NCI-H128 (cell line): ENCODE data around the gene SEZ6.

Experiments
- DNase-seq: peaks from one replicate; lab custom pipeline; 2025; ENCODE audit not compliant: unreplicated experiment; lab: John Stamatoyannopoulos, UW

SEZ6 gene

GRCh38 chr17:29003289-29003688 lies 2.5 kb downstream of the SEZ6 start:
- no peak for DNase-seq

DNA sequence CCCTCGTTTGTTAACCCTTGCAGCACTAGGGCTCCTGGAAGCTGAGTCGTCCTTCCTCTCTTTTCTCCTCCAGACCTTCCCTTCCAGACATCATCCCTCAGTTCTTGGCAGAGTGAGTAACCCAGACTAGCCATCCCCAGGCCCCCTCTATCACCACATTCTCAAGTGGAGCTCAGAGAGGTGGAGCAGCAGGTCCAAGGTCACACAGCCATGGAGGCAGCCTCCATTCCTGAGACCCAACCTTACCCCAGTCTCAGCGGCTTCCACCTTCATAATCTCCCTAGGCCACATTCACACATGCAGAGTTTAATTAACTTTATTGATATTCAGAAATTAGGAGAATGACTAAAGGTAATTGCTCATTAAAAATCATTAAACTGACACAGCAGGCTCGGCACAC lies 3.0 kb downstream of the SEZ6 start:
- no peak for DNase-seq

DNA sequence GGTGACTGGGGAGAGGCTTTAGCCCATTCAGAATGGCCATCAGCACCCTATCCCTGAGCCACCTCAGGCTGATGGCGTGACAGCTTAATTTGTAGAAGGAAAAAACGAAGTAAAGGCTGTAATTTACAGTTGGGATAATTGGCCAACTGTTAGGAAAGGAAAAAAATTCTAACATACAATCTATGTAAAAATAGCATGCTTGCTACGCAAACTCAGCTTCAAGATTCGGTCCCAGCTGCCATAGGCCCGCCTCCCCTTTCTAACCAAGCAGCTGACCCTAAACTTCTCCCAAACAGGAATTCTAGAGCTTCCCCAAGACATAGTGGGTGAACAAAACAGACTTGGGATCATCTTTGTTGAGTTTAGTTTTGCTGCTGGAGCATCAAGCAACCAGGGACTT lies 4.9 kb downstream of the SEZ6 start:
- DNase-seq: no peak

DNA sequence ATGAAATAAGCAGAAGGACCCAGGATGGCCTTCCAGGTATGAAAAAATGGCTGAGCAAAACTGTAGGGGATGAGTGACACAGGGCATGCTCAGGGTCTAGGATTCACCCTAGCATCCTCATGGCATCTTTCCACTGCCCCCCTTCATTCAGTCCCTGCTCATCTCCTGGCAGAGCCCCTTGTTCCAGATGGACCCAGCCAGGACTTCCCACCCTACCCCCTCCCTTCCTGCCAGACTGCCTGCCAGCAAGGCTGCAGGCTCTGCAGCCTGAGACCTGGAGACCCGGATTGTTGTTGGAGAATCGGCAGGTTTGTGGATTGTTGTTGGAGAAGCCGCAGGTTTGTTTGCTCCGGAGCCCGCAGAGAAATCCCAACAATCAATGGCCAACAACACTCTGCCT lies 6.6 kb downstream of the SEZ6 start:
- no peak for DNase-seq

DNA sequence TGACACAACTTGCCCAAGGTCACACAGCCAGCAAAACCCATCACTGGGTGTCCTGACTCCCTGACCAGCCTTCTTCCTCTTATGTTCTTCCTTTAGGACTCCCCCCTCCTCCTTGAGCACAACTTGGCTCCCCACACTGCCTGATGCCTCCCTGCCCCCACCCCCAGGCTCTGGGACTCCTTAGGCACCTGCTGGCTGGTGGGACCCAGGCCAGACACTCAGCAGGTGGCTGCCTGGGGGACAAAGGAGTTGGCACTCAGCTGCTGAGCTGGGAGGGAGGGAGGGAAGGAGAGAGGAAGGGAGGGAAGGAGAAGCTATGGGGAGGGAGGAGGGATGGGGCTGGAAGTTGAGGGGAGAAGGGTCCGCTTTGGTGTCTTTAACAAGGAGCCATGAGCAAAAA lies 8.0 kb downstream of the SEZ6 start:
- DNase-seq: no peak

DNA sequence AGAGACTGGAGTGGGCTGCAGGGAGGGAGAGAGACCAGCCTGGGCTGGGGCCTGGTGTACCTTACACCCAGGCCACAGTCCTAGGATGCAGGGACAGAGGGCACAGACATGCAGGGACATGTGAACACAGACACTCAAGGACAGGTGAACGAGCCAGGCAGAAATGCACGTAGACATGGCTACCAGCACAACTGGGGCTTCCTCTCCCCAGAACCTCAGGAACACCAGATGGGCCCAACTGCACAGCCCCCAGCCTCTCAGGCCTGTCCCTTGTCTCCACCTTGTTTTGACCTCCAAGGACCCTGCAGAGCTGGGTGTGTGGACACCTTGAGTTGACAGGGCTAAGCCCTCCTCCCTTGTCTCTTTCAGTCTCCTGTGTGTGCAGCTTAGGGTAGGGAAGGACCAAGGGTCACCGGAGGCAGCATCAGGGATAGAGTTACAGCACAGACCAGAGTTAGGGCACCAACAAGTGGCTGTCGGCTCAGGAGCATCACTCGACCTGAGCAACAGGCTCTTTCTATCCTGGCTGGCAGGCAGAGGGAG lies 9.2 kb downstream of the SEZ6 start:
- no peak for DNase-seq

GRCh38 chr17:28993645-28994426 lies 12.0 kb downstream of the SEZ6 start:
- DNase-seq: no peak

GRCh38 chr17:28992625-28993600 lies 12.9 kb downstream of the SEZ6 start:
- DNase-seq: no peak

- DNase-seq: no peak
These were observed 13.6 kb downstream of the SEZ6 start for GRCh38 chr17:28992185-28992584.

GRCh38 chr17:28991779-28992178 lies 14.1 kb downstream of the SEZ6 start:
- no peak for DNase-seq

DNA sequence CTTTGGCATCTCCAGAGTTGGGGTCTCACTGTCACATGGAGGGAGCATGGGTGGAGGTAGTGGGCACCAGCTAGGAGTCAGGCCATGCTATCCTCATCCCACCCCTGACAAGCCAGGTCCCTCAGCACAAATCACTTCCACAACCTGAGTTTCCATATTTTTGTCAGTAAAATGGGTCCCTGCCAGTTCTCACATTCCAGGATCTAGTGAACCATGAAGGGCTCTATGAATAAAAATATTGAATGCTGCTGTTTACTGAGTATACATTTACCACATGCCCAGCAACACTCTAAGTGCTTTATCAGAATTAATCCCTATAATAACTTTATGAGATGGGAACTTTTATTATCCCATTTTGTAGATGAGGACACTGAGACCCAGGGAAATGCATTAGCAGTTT lies 16.8 kb downstream of the SEZ6 start:
- no peak for DNase-seq

- no peak for DNase-seq
These were observed 17.4 kb downstream of the SEZ6 start for GRCh38 chr17:28988475-28988874.

DNA sequence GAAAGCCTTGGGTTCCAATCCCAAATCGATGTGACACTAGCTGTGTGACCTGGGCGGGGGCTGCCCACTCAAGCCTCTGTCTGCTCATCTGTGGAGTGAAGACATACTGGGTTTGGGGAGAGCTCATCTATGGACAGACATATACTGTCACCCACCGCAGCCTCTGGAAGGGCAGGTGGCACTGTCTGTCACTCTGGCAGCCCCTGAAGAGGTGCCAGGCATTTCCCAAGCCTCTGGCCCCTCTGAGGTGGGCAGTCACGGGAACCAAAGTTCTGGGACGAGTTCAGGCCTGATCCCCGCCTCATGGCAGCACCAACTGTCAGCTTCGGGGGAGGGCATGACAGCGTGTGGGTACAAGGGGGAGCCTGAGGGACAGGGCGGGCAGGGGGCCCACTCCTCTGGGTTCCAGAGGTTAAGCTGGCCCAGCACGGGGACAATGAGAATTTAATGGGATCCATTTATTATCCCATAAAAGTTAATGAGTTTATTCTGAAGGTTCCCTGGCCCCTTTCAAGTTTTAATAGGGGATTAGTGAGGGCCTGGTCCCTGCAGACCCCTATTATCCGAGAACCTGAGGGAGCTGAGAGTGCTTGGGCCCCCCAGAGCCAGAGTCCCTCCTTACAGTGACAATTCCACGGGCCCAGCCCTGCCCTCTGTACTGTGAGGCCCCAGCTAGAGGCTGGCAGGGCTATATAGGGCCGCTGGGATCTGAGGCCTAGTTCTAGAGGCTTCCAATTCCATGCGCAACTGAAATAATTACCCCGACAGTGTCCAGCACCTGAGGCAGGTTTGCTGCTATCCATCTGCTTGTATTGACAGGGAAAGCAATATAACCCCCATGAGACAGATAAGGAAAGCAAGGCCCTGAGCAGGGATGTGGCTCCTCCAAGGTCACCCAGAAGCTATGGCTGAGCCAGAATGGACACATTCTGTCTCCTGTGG lies 18.8 kb downstream of the SEZ6 start:
- no peak for DNase-seq

DNA sequence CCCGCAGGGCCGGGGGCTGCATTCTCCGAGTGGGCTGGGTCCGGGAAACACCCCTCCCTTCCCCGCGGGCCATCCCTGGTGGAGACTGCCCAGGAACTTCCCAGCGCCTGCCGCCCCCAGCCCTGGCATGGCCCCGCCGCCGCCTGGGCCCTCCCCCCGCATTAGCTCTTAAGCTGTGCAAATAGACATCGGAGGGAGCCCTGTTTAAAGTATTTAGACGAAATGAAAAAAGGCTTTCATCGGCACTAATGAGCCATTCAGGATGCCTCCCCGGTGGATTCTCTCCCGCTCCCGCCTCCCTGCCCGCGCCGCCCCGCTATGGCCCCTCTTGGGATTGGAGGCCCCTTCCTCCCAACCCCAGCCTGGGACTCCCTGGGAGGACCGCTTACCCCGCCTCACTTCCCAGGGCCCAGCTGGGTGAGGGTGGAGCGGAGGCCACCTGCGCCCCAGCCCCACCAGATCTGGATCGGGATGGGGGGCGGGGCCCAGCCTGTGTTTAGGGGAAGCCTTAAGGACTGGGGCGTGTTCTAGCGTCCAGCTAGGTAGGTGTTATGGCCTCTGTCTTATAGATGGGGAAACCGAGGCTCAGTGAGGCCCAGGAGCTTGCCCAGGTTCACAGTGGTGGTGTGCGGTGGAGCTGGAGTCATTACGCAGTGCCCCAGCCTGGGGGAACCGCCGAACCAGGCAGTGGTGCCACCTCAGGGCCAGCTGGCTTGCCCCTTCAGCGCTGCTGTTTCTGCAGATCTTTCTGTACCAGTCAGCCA lies 19.7 kb downstream of the SEZ6 start:
- no peak for DNase-seq

GRCh38 chr17:28983286-28984230 lies 22.3 kb downstream of the SEZ6 start:
- no peak for DNase-seq

DNA sequence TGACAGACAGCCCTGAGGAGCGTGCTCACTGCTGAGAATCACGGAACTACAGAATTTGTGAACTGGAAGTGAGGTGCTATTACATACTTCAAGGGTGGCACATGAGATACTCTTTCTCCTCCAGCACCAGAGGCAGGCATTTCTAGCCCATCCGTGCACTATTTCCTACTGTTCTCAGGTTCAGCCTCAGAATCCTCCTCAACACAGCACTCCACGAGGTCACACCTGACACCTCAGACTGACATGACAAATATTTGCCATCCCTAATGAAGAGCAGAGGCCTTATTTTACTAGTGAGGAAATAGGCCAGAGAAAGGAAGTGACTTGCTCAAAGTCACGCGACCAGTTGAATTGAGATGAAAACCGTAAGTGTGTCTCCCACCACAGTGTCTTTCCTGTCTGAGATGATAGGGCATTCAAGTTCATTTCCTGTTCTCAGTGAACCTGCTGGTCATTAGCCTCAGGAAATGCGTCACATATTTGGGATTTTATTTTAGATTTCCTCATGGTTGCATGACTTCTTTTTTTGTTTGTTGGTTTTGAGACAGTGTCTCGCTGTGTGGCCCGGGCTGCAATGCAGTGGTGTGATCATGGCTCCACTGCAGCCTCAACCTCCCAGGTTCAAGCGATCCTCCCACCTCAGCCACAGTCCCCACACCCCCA lies 23.6 kb downstream of the SEZ6 start:
- no peak for DNase-seq

DNA sequence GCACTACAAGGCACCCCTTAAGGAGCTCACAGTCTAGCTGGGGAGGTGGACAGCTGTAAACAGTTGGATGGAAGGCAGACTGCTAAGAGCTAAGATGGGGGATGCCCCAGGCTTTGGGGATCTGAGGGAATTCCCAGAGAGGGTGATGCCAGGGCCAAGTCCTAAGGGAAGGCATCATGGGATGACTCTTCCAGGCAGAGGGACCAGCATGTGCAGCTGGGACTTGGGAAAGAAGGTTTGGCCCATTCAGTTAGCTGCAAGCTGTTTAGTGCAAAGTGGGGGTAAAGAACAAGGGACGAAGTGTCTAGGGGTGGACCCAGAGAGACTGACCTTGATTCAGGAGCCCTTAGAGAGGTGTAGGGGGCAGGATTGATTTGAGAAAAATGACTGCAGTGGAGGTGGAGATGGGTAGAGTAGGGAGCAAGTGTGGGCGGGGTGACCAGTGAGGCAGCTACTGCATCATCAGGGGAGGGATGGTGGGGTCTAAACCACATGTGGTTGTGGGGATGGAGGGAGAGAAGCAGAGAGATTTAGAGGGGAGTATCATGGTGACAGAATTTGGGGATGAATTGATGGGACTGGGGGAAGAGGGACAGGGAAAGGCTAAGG lies 27.4 kb downstream of the SEZ6 start:
- DNase-seq: no peak
